Erythroblast (primary cell): ENCODE measurements around the gene COPS3.

Experiments
- GATA1 ChIP-seq: IDR thresholded peaks from 2 replicates; pipeline ENCODE4 v1.6.1; 2011; ENCODE audit warnings: low read depth, mild to moderate bottlenecking, control low read depth, low read length, moderate library complexity
- POLR2A ChIP-seq: IDR thresholded peaks from 2 replicates; pipeline ENCODE4 v1.6.1; 2011; ENCODE audit warnings: mild to moderate bottlenecking, low read length

- TF ChIP-seq POLR2A (no peak), GATA1 (no peak)
Observed at GRCh38 chr17:17298108-17298507, 17.1 kb upstream of the COPS3 start.
